Cardiac muscle cell (in vitro differentiated cells and primary cell): ENCODE data around the gene SUFU. TPM values are rescaled to one million over a fixed set of nuclear protein-coding genes. Genes with fewer than 3 reads are reported as not detected.

Source experiments
- DNase-seq, 2 donors: peaks; one replicate each; pipeline versions ENCODE4 v3.0.0 to v3.0.0-alpha.2; 2010 to 2017; ENCODE audit warnings: low read depth in 1 of 2, low spot score in 1 of 2
- H3K27ac ChIP-seq: fragments of 200-600 bp; sonication (generic); 2 replicates; pipeline ENCODE4 v1.5.1; 2016
- H3K27me3 ChIP-seq: fragments of 200-600 bp; sonication (generic); 2 replicates; pipeline ENCODE4 v1.6.0; 2016; ENCODE audit warnings: control low read depth
- H3K36me3 ChIP-seq: fragments of 200-600 bp; sonication (generic); 2 replicates; pipeline ENCODE4 v1.5.1; 2016; ENCODE audit warnings: control low read depth
- H3K4me1 ChIP-seq: fragments of 200-600 bp; sonication (generic); 2 replicates; pipeline ENCODE4 v1.8.1; 2017; ENCODE audit warnings: low read depth, mild to moderate bottlenecking, mixed run types
- H3K4me3 ChIP-seq: fragments of 200-600 bp; sonication (generic); 2 replicates; pipeline ENCODE4 v1.5.1; 2016; ENCODE audit warnings: mild to moderate bottlenecking
- H3K9me3 ChIP-seq: fragments of 200-600 bp; sonication (generic); 2 replicates; pipeline ENCODE4 v1.5.1; 2017; ENCODE audit warnings: low read depth, mild to moderate bottlenecking, control low read depth
- polyA plus RNA-seq: library from polyadenylated mRNA; unstranded; fragments of >200 nt; fragmentation: Nextera tagmentation; extraction: Ambion mirVana; gene quantifications from 2 replicates; pipeline ENCODE4 v1.2.1, GENCODE V29; 2016
- total RNA-seq: library from RNA; depleted of rRNA; stranded (reverse); fragments of >200 nt; gene quantifications from 2 replicates; pipeline ENCODE4 v1.2.3, GENCODE V29; 2016
- TF ChIP-seq, protein P1 (sequence below): IDR thresholded peaks from 2 replicates; pipeline ENCODE4 v1.5.1; 2012; ENCODE audit warnings: low read depth, mild to moderate bottlenecking, low read length

Gene SUFU
- total and polyA plus RNA-seq, 2 experiments from 2014 or later, result 14.2 to 18.4 TPM

- Histone ChIP-seq H3K4me3 (no peak overlapping the region), H3K4me1 (peaks cover 84% of the 10 kb centered on the region), H3K27ac (peak overlapping the region; percentile 94), H3K36me3 (no peaks in the 10 kb centered on the region), H3K9me3 (no peaks in the 10 kb centered on the region), H3K27me3 (no peaks in the 10 kb centered on the region)
- TF ChIP-seq, protein P1, sequence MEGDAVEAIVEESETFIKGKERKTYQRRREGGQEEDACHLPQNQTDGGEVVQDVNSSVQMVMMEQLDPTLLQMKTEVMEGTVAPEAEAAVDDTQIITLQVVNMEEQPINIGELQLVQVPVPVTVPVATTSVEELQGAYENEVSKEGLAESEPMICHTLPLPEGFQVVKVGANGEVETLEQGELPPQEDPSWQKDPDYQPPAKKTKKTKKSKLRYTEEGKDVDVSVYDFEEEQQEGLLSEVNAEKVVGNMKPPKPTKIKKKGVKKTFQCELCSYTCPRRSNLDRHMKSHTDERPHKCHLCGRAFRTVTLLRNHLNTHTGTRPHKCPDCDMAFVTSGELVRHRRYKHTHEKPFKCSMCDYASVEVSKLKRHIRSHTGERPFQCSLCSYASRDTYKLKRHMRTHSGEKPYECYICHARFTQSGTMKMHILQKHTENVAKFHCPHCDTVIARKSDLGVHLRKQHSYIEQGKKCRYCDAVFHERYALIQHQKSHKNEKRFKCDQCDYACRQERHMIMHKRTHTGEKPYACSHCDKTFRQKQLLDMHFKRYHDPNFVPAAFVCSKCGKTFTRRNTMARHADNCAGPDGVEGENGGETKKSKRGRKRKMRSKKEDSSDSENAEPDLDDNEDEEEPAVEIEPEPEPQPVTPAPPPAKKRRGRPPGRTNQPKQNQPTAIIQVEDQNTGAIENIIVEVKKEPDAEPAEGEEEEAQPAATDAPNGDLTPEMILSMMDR, result no peak
- no peak for DNase-seq
Observed at GRCh38 chr10:102626026-102626685, 122.4 kb downstream of the SUFU start.

DNA sequence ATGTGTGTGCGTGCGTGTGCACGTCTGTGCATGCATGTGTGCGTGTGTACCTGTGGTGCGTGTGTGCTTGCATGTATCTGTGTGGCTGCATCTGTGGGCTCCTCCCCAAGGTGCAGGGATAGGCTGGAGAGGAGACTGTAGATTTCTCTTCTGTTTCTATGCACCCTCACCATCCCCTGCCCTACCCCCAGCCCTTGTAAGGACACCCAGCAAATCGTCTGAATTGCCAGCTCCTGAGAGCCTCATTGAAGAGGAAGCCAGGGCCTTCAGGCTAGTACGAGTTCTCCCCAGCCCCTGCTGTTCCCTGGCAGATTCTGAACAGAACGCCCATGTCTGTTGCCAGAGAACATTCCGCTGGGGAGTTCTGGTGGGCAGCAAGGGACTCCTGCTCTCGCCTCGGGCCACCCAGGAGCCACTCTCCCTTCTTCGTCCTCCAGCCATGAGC lies 123.5 kb downstream of the SUFU start:
- H3K4me1 ChIP-seq, result peaks cover 79% of the 10 kb centered on the region
- H3K4me3 ChIP-seq, result no peak overlapping the region
- H3K9me3 ChIP-seq, result no peaks in the 10 kb centered on the region
- no peaks in the 10 kb centered on the region for H3K36me3 ChIP-seq
- no peaks in the 10 kb centered on the region for H3K27me3 ChIP-seq
- H3K27ac ChIP-seq, result peak overlapping the region; percentile 94
- peak in 1 of 2 donors; percentile 42 for DNase-seq
- TF ChIP-seq, protein P1, result no peak

GRCh38 chr10:102627736-102628293 lies 124.0 kb downstream of the SUFU start:
- Histone ChIP-seq H3K9me3 (no peaks in the 10 kb centered on the region), H3K27ac (peak overlapping the region; percentile 94), H3K27me3 (no peaks in the 10 kb centered on the region), H3K4me3 (no peak overlapping the region), H3K4me1 (peaks cover 82% of the 10 kb centered on the region), H3K36me3 (no peaks in the 10 kb centered on the region)
- DNase-seq, result peak in 1 of 2 donors; percentile 87
- TF ChIP-seq, protein P1, result no peak

- Histone ChIP-seq H3K27me3 (no peaks in the 10 kb centered on the region), H3K36me3 (no peaks in the 10 kb centered on the region), H3K4me3 (no peak overlapping the region), H3K9me3 (no peaks in the 10 kb centered on the region), H3K27ac (peak overlapping the region; percentile 94), H3K4me1 (peaks cover 88% of the 10 kb centered on the region)
- TF ChIP-seq, protein P1, result peak; percentile 26
- peak in 1 of 2 donors; percentile 47 for DNase-seq
Observed at GRCh38 chr10:102628451-102628911, 124.7 kb downstream of the SUFU start.

DNA sequence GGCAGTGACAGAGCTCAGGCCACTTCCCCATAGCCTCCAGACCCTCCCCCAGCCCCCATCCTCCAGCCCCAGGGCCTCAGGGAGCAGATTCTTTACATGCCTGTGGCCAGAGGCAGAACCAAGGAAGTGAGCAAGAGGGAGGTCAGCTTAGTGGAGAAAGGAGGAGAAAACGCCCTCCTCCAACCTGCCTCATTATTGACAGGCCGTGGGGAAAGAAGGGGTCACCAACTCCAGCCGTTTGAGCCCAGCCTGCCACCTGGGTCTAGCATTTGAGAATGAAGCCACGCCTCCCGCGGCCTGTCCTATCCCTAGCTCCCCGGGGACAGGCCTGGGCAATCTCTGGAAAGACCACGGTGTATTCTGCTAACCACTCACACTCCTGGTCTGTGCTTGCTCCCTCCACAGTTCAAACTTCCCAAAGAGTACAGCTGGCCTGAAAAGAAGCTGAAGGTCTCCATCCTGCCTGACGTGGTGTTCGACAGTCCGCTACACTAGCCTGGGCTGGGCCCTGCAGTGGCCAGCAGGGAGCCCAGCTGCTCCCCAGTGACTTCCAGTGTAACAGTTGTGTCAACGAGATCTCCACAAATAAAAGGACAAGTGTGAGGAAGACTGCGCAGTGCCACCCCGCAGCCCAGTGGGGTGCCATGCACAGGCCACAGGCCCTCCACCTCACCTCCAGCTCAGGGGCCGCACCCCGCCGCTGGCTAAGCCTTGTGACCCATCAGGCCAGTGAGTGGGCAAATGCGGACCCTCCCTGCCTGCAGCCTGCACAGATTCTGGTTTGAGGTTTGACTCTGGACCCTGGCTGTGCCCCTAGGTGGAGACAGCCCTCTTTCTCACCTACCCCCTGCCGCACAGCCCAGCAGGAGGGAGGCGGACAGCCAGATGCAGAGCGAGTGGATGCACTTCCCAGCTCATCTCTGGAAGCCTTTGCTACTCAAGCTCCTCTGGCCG lies 126.2 kb downstream of the SUFU start:
- H3K27ac ChIP-seq, result peak overlapping the region; percentile 94
- no peaks in the 10 kb centered on the region for H3K27me3 ChIP-seq
- peaks cover 89% of the 10 kb centered on the region for H3K4me1 ChIP-seq
- DNase-seq, result peak; percentile 83 to 93
- no peaks in the 10 kb centered on the region for H3K36me3 ChIP-seq
- TF ChIP-seq, protein P1, result peak; percentile 3
- H3K9me3 ChIP-seq, result no peaks in the 10 kb centered on the region
- H3K4me3 ChIP-seq, result no peak overlapping the region
